ENCODE data around the gene VCPKMT.

DNA sequence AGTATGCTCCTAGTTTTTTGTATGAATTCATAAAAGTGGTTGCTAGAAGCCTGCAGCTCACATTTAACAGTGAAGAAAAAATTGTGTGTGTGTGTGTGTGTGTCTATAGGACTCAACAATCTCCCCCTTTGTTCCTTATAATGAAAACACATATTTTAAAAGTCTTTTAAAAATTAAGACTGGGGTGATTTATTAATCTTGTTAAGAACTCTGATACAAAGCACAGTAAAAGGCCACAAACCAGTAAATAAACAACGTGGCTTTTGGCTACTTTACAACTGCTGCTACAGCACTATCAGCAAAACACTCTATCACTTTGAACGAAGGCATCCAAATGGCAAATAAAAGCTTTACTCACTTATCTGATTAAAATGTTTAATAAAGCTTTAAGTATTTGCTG lies 594 bp upstream of the VCPKMT start:
- TF ChIP-seq, protein P1, sequence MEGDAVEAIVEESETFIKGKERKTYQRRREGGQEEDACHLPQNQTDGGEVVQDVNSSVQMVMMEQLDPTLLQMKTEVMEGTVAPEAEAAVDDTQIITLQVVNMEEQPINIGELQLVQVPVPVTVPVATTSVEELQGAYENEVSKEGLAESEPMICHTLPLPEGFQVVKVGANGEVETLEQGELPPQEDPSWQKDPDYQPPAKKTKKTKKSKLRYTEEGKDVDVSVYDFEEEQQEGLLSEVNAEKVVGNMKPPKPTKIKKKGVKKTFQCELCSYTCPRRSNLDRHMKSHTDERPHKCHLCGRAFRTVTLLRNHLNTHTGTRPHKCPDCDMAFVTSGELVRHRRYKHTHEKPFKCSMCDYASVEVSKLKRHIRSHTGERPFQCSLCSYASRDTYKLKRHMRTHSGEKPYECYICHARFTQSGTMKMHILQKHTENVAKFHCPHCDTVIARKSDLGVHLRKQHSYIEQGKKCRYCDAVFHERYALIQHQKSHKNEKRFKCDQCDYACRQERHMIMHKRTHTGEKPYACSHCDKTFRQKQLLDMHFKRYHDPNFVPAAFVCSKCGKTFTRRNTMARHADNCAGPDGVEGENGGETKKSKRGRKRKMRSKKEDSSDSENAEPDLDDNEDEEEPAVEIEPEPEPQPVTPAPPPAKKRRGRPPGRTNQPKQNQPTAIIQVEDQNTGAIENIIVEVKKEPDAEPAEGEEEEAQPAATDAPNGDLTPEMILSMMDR (IDR thresholded peaks at IDR 0.05), result no peak
- no peak for TF ChIP-seq POLR2A (IDR thresholded peaks at IDR 0.05)

Measured in uterus (tissue), 2 donors.